Measurements from ENCODE around the gene SLC4A3. TPM values are rescaled to one million over a fixed set of nuclear protein-coding genes. Genes with fewer than 3 reads are reported as not detected.

Gene SLC4A3
- total and polyA plus RNA-seq, 5 donors from 2014 or later = not detected

- DNase-seq (no peak), ATAC-seq (ENCODE audit: low read depth in 2 of 2) (no peak)
- H3K9me3 Mint-ChIP-seq = peaks cover 0 to 1% (median 0%) of the 10 kb centered on the region in 7 donors
- peaks cover 0 to 7% (median 0%) of the 10 kb centered on the region in 4 donors for H3K4me1 Mint-ChIP-seq
- H3K36me3 Mint-ChIP-seq = peaks cover 4% of the 10 kb centered on the region
- Histone ChIP-seq H3K27ac (ENCODE audit: insufficient read depth, low read length, poor library complexity, severe bottlenecking) (no peak overlapping the region), H3K4me1 (ENCODE audit: control insufficient read depth, insufficient read depth, low read length, poor library complexity, severe bottlenecking) (peaks cover 5% of the 10 kb centered on the region), H3K27me3 (ENCODE audit: control insufficient read depth, insufficient read depth, low read length) (peaks cover 5% of the 10 kb centered on the region), H3K9me3 (ENCODE audit: control insufficient read depth in 2 of 2, low read length in 2 of 2) (no peaks in the 10 kb centered on the region), H3K4me3 (ENCODE audit: low read depth, low read length) (no peak overlapping the region), H3K36me3 (ENCODE audit: control insufficient read depth, insufficient read depth, low read length) (no peaks in the 10 kb centered on the region)
- H3K27ac Mint-ChIP-seq = no peak overlapping the region
- H3K4me3 Mint-ChIP-seq = no peak overlapping the region
- H3K27me3 Mint-ChIP-seq = peaks cover 8% of the 10 kb centered on the region
These were observed 4.0 kb downstream of the SLC4A3 start for GRCh38 chr2:219631406-219631891.

GRCh38 chr2:219631904-219632759 lies 4.7 kb downstream of the SLC4A3 start:
- ATAC-seq (ENCODE audit: low read depth in 2 of 2) (no peak), DNase-seq (no peak)
- peaks cover under 1% of the 10 kb centered on the region for H3K27me3 Mint-ChIP-seq
- no peak overlapping the region for H3K27ac Mint-ChIP-seq
- Histone ChIP-seq H3K27me3 (ENCODE audit: control insufficient read depth, insufficient read depth, low read length) (no peaks in the 10 kb centered on the region), H3K9me3 (ENCODE audit: control insufficient read depth in 2 of 2, low read length in 2 of 2) (no peaks in the 10 kb centered on the region), H3K27ac (ENCODE audit: insufficient read depth, low read length, poor library complexity, severe bottlenecking) (no peak overlapping the region), H3K4me3 (ENCODE audit: low read depth, low read length) (no peak overlapping the region), H3K4me1 (ENCODE audit: control insufficient read depth, insufficient read depth, low read length, poor library complexity, severe bottlenecking) (peaks cover 5% of the 10 kb centered on the region), H3K36me3 (ENCODE audit: control insufficient read depth, insufficient read depth, low read length) (no peaks in the 10 kb centered on the region)
- peaks cover 0 to 3% (median 0%) of the 10 kb centered on the region in 7 donors for H3K9me3 Mint-ChIP-seq
- no peaks in the 10 kb centered on the region for H3K4me1 Mint-ChIP-seq
- no peak overlapping the region for H3K4me3 Mint-ChIP-seq
- no peaks in the 10 kb centered on the region for H3K36me3 Mint-ChIP-seq

DNA sequence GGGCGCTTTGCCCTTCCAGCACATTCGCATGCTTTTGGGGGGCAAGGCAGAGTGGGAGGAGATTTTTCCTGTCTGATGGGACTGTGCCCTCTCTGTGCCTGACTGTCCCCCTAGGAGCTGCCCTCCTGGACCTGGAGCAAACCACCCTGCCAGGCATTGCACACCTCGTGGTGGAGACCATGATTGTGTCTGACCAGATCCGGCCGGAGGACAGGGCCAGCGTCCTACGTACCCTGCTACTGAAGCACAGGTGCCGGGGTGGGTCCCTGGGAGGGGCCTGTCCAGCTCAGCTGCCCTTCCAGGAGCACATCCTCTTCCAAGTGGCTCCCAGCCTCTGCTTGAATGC lies 5.3 kb downstream of the SLC4A3 start:
- Mint-ChIP-seq H3K9me3 (peaks cover 0 to 3% (median 0%) of the 10 kb centered on the region in 7 donors), H3K27me3 (no peaks in the 10 kb centered on the region), H3K4me1 (no peaks in the 10 kb centered on the region), H3K27ac (no peak overlapping the region), H3K4me3 (no peak overlapping the region), H3K36me3 (no peaks in the 10 kb centered on the region)
- Histone ChIP-seq H3K36me3 (ENCODE audit: control insufficient read depth, insufficient read depth, low read length) (no peaks in the 10 kb centered on the region), H3K9me3 (ENCODE audit: control insufficient read depth in 2 of 2, low read length in 2 of 2) (no peaks in the 10 kb centered on the region), H3K27me3 (ENCODE audit: control insufficient read depth, insufficient read depth, low read length) (no peaks in the 10 kb centered on the region), H3K27ac (ENCODE audit: insufficient read depth, low read length, poor library complexity, severe bottlenecking) (no peak overlapping the region), H3K4me3 (ENCODE audit: low read depth, low read length) (no peak overlapping the region), H3K4me1 (ENCODE audit: control insufficient read depth, insufficient read depth, low read length, poor library complexity, severe bottlenecking) (peaks cover 4% of the 10 kb centered on the region)
- ATAC-seq (ENCODE audit: low read depth in 2 of 2) (no peak), DNase-seq (no peak)

DNA sequence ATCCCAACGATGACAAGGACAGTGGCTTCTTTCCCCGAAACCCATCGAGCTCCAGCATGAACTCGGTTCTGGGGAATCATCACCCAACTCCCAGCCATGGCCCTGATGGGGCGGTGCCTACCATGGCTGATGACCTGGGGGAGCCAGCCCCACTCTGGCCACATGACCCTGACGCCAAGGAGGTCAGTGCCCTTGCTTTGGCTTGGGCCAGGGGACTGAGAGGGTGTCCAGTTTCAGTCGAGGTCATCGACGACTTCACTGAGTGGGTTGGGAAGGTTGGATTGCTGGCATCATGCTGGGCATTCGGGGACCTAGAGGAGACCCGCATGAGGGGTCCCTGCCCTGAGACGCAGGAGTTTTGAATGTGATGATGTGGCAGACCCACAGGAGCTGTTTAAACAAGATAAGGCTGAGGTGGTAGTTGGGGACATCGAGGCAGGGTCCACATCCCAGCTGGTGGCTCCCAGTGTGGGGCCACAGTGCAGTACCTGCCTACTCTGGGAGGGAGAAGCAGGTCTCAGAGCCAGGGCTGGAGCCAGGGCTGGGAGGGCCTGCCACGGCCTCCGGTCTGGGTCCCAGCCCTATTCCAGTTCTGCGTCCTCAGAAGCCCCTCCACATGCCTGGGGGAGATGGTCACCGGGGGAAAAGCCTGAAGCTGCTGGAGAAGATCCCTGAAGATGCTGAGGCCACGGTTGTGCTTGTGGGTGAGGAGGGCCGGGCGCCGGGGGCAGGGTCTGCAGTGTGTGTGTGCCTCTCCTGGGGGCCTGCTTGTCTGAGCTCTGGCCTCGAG lies 6.0 kb downstream of the SLC4A3 start:
- no peaks in the 10 kb centered on the region for H3K36me3 ChIP-seq (ENCODE audit: control insufficient read depth, insufficient read depth, low read length)
- H3K27me3 ChIP-seq (ENCODE audit: control insufficient read depth, insufficient read depth, low read length) = no peaks in the 10 kb centered on the region
- Mint-ChIP-seq H3K27ac (no peak overlapping the region), H3K4me1 (no peaks in the 10 kb centered on the region), H3K27me3 (no peaks in the 10 kb centered on the region), H3K36me3 (no peaks in the 10 kb centered on the region), H3K9me3 (peaks cover 0 to 3% (median 0%) of the 10 kb centered on the region in 7 donors), H3K4me3 (no peak overlapping the region)
- no peak overlapping the region for H3K27ac ChIP-seq (ENCODE audit: insufficient read depth, low read length, poor library complexity, severe bottlenecking)
- no peak for ATAC-seq (ENCODE audit: low read depth in 2 of 2)
- H3K4me3 ChIP-seq (ENCODE audit: low read depth, low read length) = no peak overlapping the region
- no peak for DNase-seq
- no peaks in the 10 kb centered on the region for H3K4me1 ChIP-seq (ENCODE audit: control insufficient read depth, insufficient read depth, low read length, poor library complexity, severe bottlenecking)
- H3K9me3 ChIP-seq (ENCODE audit: control insufficient read depth in 2 of 2, low read length in 2 of 2) = no peaks in the 10 kb centered on the region

- H3K27me3 Mint-ChIP-seq = no peaks in the 10 kb centered on the region
- no peak for ATAC-seq (ENCODE audit: low read depth in 2 of 2)
- Histone ChIP-seq H3K27ac (ENCODE audit: insufficient read depth, low read length, poor library complexity, severe bottlenecking) (no peak overlapping the region), H3K36me3 (ENCODE audit: control insufficient read depth, insufficient read depth, low read length) (no peaks in the 10 kb centered on the region), H3K4me3 (ENCODE audit: low read depth, low read length) (no peak overlapping the region), H3K4me1 (ENCODE audit: control insufficient read depth, insufficient read depth, low read length, poor library complexity, severe bottlenecking) (no peaks in the 10 kb centered on the region), H3K27me3 (ENCODE audit: control insufficient read depth, insufficient read depth, low read length) (no peaks in the 10 kb centered on the region), H3K9me3 (ENCODE audit: control insufficient read depth in 2 of 2, low read length in 2 of 2) (no peaks in the 10 kb centered on the region)
- no peak overlapping the region for H3K27ac Mint-ChIP-seq
- H3K36me3 Mint-ChIP-seq = no peaks in the 10 kb centered on the region
- DNase-seq = no peak
- no peaks in the 10 kb centered on the region for H3K4me1 Mint-ChIP-seq
- H3K4me3 Mint-ChIP-seq = no peak overlapping the region
- H3K9me3 Mint-ChIP-seq = peaks cover 0 to 4% (median 0%) of the 10 kb centered on the region in 7 donors
These were observed 6.9 kb downstream of the SLC4A3 start for GRCh38 chr2:219634171-219634940.

- H3K27me3 ChIP-seq (ENCODE audit: control insufficient read depth, insufficient read depth, low read length) = no peaks in the 10 kb centered on the region
- DNase-seq (no peak), ATAC-seq (ENCODE audit: low read depth in 2 of 2) (no peak)
These were observed 7.7 kb downstream of the SLC4A3 start for GRCh38 chr2:219634951-219635751.

More at GRCh38 chr2:219634951-219635751, 7.7 kb downstream of the SLC4A3 start:
- Histone ChIP-seq H3K4me1 (ENCODE audit: control insufficient read depth, insufficient read depth, low read length, poor library complexity, severe bottlenecking) (no peaks in the 10 kb centered on the region), H3K9me3 (ENCODE audit: control insufficient read depth in 2 of 2, low read length in 2 of 2) (no peaks in the 10 kb centered on the region), H3K4me3 (ENCODE audit: low read depth, low read length) (no peak overlapping the region), H3K36me3 (ENCODE audit: control insufficient read depth, insufficient read depth, low read length) (no peaks in the 10 kb centered on the region), H3K27ac (ENCODE audit: insufficient read depth, low read length, poor library complexity, severe bottlenecking) (no peak overlapping the region)
- Mint-ChIP-seq H3K36me3 (no peaks in the 10 kb centered on the region), H3K4me3 (no peak overlapping the region), H3K4me1 (no peaks in the 10 kb centered on the region), H3K27me3 (no peaks in the 10 kb centered on the region), H3K27ac (no peak overlapping the region), H3K9me3 (peaks cover 0 to 4% (median 0%) of the 10 kb centered on the region in 7 donors)
